Embryonic facial prominence (tissue), 1 donor: ENCODE measurements around the gene PPP6R2.

Experiments used
- DNase-seq: peaks from one replicate; pipeline ENCODE4 v3.0.0-alpha.2; 2016; ENCODE audit errors: extremely low spot score

PPP6R2 gene, protein sequence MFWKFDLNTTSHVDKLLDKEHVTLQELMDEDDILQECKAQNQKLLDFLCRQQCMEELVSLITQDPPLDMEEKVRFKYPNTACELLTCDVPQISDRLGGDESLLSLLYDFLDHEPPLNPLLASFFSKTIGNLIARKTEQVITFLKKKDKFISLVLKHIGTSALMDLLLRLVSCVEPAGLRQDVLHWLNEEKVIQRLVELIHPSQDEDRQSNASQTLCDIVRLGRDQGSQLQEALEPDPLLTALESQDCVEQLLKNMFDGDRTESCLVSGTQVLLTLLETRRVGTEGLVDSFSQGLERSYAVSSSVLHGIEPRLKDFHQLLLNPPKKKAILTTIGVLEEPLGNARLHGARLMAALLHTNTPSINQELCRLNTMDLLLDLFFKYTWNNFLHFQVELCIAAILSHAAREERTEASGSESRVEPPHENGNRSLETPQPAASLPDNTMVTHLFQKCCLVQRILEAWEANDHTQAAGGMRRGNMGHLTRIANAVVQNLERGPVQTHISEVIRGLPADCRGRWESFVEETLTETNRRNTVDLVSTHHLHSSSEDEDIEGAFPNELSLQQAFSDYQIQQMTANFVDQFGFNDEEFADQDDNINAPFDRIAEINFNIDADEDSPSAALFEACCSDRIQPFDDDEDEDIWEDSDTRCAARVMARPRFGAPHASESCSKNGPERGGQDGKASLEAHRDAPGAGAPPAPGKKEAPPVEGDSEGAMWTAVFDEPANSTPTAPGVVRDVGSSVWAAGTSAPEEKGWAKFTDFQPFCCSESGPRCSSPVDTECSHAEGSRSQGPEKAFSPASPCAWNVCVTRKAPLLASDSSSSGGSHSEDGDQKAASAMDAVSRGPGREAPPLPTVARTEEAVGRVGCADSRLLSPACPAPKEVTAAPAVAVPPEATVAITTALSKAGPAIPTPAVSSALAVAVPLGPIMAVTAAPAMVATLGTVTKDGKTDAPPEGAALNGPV

GRCh38 chr22:50342651-50343540, at the start of gene PPP6R2:
Gene PPP6R2 (plus strand): TSS chr22:50343327. CDS start chr22:50393909, 50,582 bp downstream.
- no peak for DNase-seq

- no peak for DNase-seq
Observed at GRCh38 chr22:50293441-50294318, 49.4 kb upstream of the PPP6R2 start.

DNA sequence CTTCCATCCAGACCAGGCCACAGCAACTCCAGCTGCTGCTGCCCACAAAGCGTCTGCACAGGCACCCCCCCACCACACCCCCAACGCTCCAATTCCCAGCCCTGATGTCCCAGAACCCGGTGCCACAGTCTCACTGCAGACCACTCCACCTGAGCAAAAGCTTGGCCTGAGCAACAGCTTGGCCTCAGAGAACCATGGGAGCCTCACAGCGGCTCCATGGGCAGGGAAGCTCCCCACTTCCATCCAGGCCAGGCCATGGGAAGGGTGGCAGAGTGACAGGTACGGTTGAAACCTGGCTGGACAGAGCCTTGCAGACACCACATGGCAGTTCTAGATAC, 48.8 kb upstream of the PPP6R2 start:
- DNase-seq: no peak

DNA sequence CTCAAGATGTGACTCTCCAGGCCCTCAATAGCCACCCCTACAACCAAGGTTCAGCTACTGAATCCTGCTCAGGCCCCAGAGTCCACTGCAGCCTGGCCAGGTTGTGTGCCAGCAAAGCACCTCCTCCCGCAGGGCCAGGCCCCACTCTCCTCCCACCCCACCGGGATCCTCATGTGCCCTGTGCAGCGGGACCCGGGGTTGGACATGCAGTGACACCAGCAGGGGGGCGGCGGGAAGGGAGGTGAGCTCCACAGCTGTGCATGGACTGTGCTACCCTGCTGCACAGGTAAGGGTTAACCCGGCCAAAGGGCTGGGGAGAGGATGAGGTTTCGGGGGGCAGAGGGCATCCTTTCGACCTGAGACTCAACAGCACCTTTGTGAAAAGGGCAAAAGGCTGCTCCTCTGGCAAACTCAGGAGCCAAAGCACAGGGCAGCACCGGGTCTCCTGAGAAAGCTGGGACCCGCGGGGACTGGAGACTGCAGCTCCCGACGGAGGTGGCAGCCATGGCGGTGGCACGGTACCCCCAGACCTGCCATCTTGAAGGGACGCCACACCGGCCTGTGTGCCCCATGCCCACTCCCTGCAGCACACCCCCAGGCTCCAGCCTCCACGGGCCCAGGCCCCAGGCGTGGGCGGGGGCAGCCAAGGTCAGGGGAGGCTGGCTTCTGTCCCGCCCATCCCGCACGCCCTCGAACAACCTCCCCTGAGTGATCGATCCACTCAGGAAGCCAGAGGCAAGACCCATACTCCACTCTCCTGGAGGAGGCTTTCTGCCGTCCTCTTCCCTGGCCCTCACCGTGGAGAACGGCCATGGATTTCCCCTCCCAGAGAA, 46.3 kb upstream of the PPP6R2 start:
- DNase-seq: no peak

DNA sequence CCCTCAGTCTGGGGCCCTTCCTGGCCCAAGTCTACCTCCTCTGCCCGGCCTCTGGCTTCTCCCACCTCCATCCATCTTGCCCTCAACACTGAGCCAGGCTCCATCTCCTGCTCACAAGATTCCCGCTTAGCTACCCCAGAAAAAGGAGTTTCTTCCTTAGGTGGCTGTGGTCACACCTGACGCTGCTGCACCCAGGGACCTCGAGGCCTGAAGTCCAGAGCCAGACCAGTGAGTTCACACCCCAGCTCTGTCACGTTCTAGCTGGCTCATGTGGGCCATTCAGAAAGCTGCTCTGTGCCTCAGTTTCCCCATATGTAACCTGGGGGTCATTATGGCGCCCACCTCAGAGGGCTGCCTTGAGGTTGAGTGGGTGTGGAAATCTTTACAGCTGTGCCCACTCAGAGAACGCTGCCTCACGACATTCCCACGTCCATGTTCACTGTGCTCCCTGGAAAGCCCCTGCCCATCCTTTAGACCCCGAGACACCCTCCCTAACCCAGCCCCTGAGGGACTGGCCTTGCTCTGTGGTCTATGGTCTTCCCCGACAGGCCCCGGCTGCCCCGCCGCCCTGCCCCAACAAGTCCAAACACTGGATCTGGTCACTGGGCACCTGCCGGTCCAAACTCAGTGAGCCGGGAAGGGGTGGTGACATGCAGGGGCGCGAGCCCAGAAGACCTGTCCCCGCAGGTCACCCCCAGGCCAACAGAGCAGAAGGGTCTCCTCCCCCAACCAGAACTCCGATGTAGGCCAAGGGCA, 45.4 kb upstream of the PPP6R2 start:
- no peak for DNase-seq

DNA sequence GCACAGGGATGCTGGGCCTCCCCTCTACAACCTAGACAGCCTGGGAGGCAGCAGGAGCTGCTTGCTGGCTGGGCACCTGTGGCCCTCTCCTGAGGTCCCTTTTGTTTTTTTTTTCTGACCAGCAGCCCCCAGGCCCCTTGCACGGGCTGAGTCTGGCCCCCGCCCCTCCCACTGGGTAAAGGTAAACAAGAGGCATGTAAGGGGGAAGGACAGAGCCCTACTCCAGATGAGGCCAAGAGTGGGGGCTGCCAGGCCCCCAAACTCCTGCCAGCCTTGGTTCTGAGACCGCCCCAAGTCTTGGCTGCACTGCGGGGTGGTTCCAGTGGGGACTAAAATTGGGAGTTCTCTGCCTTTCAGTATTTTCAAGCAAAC, 44.9 kb upstream of the PPP6R2 start:
- DNase-seq: no peak

- no peak for DNase-seq
Observed at GRCh38 chr22:50298937-50299784, 44.0 kb upstream of the PPP6R2 start.

DNA sequence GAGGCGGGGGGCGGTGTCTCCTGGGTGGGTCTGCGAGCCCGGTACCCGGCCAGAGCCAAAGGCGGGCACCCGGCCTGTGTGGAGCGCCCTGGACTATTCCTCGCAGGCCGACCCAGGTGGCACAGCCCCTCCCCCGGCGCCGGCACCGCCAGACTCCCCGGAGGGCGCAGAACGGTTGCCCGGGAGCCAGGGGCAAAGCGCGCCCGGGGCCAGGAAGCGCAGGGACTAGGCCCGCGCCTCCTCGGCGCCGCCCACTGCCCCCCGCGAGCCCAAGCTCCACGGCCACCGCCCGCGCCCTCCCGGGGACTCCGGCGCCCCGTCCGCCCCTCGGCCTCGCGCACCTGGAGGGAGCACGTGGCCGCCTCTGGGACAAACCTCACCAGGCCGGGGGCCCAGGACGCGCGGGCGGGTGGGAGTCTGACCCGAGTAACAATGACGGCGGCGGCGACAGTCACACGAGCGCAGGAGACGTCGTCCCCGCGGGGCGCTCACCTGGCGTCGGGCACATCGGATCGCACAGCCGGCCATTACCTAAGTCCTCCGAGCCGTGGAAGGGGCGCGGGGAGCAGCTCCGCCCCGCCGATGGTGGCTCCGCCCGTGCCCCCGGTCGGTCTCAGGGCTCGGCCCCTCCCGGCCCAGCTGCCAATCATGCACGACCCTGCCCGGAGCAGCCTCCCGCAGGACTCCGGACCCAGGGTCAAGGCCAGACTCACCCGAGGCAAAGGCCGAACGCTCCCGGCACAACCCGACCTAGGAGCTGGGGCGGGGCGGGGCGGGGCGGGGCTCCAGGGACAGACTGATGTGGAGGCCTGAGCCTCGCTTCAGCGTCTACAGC, 43.1 kb upstream of the PPP6R2 start:
- no peak for DNase-seq

DNA sequence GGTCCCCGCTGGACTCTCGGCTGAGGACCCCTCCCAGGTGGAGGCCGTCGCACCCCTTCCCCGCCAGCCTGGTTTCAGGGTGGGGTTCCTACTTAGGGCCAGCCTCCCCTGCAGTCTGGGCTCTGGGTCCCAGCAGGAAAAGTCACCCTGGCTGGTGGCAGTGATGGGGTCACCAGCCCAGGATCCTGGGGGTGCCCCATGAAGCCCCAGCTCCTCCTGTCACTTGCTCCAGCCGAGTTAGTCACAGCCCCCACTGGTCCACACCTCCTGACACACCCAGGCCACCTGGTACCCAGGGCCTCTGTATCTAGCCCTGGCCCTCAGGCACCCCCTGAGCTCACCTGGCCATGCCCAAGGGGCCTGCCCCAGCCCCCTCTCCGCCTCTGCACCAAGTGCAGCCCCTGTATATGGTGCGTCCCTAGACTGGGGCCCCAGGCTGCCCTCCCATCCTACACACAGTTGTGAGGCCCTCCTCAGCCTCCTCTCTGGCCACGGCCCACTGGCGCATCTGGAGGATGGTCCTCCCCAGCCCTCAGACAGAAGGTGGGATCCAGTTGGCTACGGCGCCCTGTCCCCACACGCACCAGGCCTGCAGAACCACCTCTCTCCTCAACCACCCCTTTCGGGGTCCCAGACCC, 42.4 kb upstream of the PPP6R2 start:
- DNase-seq: no peak

DNA sequence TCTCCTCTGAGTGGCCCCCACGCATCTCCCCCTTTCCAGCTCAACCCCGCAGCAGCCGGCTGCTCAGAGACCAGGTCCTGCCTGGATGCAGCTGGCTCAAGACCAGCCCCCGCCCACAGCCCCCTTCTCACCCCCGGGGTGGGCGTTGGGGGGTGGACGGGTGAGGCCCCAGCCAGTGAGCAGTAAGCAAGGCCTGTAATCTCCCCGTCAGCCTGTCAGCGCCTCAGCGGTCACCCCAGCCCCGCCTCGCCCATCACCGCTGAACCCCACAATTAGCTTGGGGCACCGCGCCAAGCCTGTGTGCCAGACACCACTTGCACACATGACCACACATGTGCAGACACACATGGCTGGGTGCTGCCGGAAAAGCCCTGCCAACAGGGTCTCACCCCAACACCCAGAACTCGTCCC, 41.5 kb upstream of the PPP6R2 start:
- no peak for DNase-seq

DNA sequence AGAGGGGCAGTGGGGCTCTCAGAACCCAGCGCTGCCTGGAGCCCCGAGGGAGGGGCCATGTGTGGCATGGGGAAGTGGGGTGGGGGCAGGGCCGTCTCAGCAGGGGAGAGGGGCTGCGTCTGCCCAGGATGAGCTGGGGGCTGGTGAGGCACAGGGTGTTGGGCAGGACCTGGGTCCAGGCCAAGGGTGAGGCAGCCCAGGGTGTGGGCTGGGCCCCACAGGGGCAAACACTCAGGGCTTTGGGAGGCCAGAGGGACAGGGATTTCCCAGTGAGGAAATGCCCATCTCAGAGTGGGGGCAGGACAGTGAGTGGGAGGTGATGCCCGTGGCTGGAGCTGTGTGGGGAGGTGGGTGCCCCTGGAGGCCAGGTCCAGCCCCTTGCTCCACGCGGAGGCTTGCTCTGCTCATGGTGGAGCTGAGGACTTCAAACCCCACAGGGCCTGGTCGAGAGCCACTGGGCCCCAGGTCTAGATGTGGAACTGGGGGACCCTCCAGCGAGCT, 41.0 kb upstream of the PPP6R2 start:
- no peak for DNase-seq

DNA sequence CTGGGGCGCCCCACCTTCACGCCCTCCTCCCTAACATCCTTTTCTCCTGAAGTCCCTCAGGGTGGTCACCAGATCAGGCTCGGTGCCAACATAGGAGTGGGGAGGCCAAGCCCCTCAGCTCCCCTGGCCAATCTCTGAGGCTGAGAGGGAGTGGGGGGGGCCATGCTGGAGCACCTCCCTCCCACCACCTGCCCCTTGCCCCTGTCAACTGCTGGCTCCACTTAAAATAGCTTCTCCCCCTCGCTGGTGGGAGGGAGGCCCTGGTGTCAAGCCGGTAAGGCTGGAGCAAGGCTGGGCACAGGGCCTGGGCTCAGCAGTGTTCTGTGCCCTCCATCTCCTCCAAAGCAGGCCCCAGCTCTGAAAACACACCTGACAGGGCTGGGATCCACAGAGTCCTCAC, 40.6 kb upstream of the PPP6R2 start:
- no peak for DNase-seq

- DNase-seq: no peak
Observed at GRCh38 chr22:50303515-50303847, 39.6 kb upstream of the PPP6R2 start.

- no peak for DNase-seq
Observed at GRCh38 chr22:50303848-50304527, 39.1 kb upstream of the PPP6R2 start.

DNA sequence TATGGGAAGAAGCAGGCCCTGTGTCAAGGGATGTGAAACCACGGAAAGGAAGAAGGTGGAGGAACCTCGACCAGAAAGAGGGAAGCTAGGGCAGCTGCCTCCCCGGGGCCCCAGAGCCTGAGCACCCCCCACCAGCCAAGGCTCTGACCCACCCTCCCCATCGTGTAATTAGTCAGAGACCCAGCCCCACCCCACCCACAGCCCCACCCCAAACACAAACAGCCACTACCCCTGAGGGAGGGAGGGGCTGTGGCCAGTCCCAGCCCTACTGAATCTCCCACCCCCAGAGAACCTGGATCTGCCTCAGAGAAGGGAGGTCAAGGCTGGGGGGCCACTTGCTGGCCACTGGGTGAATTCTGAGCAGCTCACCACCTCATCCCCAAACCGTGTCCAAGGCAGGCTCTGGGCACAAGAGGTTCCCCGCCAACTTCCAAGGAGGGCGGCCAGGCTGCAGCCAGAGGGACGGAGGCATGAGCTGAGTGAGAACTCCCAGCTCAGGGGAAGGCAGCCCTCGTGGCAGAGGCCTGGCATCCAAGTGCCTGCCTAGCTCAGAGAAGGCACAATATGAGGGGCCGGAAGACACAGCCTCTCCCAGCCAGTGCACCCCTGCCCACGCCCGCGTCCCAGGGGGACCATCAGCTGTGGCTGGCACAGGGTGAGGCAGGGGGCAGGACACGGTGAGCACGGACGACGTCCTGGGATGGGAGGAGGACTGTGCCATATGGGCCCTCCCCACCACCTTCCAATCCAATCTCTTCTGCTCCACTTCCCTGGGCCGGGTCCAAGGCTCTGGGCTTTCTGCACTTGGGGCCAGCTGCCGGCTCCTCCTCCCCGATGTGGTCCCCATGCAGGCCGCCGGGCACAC, 38.4 kb upstream of the PPP6R2 start:
- DNase-seq: no peak
